Measurements from ENCODE around the gene NR5A2.

NR5A2 gene

GRCh38 chr1:200090252-200091159 is 63.0 kb downstream of the NR5A2 start:
- peak; percentile 10 for TF ChIP-seq CTCF (IDR thresholded peaks at IDR 0.05; ENCODE audit: extremely low read depth, missing control alignments)
- no peak for DNase-seq (ENCODE audit: low spot score)

- DNase-seq (ENCODE audit: low spot score): no peak
- no peak for TF ChIP-seq CTCF (IDR thresholded peaks at IDR 0.05; ENCODE audit: extremely low read depth, missing control alignments)
Observed at GRCh38 chr1:200095057-200095577, 67.6 kb downstream of the NR5A2 start.

- no peak for DNase-seq (ENCODE audit: low spot score)
- TF ChIP-seq CTCF (IDR thresholded peaks at IDR 0.05; ENCODE audit: extremely low read depth, missing control alignments): no peak
Observed at GRCh38 chr1:200096774-200097173, 69.3 kb downstream of the NR5A2 start.

- no peak for DNase-seq (ENCODE audit: low spot score)
- no peak for TF ChIP-seq CTCF (IDR thresholded peaks at IDR 0.05; ENCODE audit: extremely low read depth, missing control alignments)
Observed at GRCh38 chr1:200099040-200099439, 71.5 kb downstream of the NR5A2 start.

GRCh38 chr1:200103966-200104583 is 76.6 kb downstream of the NR5A2 start:
- no peak for DNase-seq (ENCODE audit: low spot score)
- no peak for TF ChIP-seq CTCF (IDR thresholded peaks at IDR 0.05; ENCODE audit: extremely low read depth, missing control alignments)

- DNase-seq (ENCODE audit: low spot score): no peak
- no peak for TF ChIP-seq CTCF (IDR thresholded peaks at IDR 0.05; ENCODE audit: extremely low read depth, missing control alignments)
Observed at GRCh38 chr1:200107004-200107470, 79.5 kb downstream of the NR5A2 start.

GRCh38 chr1:200108659-200109058 is 81.1 kb downstream of the NR5A2 start:
- TF ChIP-seq CTCF (IDR thresholded peaks at IDR 0.05; ENCODE audit: extremely low read depth, missing control alignments): no peak
- no peak for DNase-seq (ENCODE audit: low spot score)

All from GM20000 (cell line).